A549 (cell line): Measurements from ENCODE around the gene TRMT1.

Source experiments
- BHLHE40 ChIP-seq: IDR thresholded peaks from 2 replicates; pipeline ENCODE4 v1.6.1; 2012; ENCODE audit warnings: low read depth, low read length, inconsistent platforms
- CHD2 ChIP-seq: fragments of 150-350 bp; IDR thresholded peaks from 2 replicates; pipeline ENCODE4 v1.6.1; 2014; ENCODE audit warnings: low read length; ENCODE audit not compliant: partially characterized antibody
- CHD4 ChIP-seq: fragments of 200-600 bp; sonication (generic); IDR thresholded peaks from 2 replicates; pipeline ENCODE4 v1.6.1; 2016; ENCODE audit warnings: antibody characterized with exemption, mild to moderate bottlenecking, borderline replicate concordance
- HOXA7 ChIP-seq: fragments of 250-450 bp; sonication (Bioruptor Pico); IDR thresholded peaks from 2 replicates; pipeline ENCODE4 v1.5.0; 2020; ENCODE audit warnings: mild to moderate bottlenecking, moderate library complexity
- HOXB5 ChIP-seq: fragments of 250-450 bp; sonication (Bioruptor Pico); IDR thresholded peaks from 2 replicates; pipeline ENCODE4 v1.5.0; 2020; ENCODE audit warnings: mild to moderate bottlenecking, moderate library complexity
- POLR2A ChIP-seq: IDR thresholded peaks from 2 replicates; pipeline ENCODE4 v1.6.1; 2012; ENCODE audit warnings: mild to moderate bottlenecking, low read length
- RFX5 ChIP-seq: fragments of 450-650 bp; IDR thresholded peaks from 2 replicates; pipeline ENCODE4 v1.7.1; 2014; ENCODE audit warnings: antibody characterized with exemption, mild to moderate bottlenecking, moderate library complexity
- TF ChIP-seq, protein P1 (sequence below): fragments of >200 bp; sonication (Bioruptor Twin); formaldehyde crosslinking; IDR thresholded peaks from 3 replicates; pipeline ENCODE4 v1.5.1; 2016

- TF ChIP-seq, protein P1, sequence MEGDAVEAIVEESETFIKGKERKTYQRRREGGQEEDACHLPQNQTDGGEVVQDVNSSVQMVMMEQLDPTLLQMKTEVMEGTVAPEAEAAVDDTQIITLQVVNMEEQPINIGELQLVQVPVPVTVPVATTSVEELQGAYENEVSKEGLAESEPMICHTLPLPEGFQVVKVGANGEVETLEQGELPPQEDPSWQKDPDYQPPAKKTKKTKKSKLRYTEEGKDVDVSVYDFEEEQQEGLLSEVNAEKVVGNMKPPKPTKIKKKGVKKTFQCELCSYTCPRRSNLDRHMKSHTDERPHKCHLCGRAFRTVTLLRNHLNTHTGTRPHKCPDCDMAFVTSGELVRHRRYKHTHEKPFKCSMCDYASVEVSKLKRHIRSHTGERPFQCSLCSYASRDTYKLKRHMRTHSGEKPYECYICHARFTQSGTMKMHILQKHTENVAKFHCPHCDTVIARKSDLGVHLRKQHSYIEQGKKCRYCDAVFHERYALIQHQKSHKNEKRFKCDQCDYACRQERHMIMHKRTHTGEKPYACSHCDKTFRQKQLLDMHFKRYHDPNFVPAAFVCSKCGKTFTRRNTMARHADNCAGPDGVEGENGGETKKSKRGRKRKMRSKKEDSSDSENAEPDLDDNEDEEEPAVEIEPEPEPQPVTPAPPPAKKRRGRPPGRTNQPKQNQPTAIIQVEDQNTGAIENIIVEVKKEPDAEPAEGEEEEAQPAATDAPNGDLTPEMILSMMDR = no peak
- TF ChIP-seq RFX5 (no peak), CHD2 (no peak), HOXA7 (no peak), CHD4 (no peak), POLR2A (no peak), BHLHE40 (no peak), HOXB5 (no peak)
Measured at GRCh38 chr19:13122980-13123957, 6.7 kb upstream of the TRMT1 start.
